GM19397 (cell line): ENCODE results near the gene SPATA12.
"Not testable (repeated sequence)": the region's sequence is repeated elsewhere in the genome, so short reads cannot be mapped to it uniquely, and the experiment has no call there.

Experiments used
- ATAC-seq: cut with Tn5 transposase; IDR thresholded peaks from one replicate; pipeline ENCODE4 v1.9.1; 2021; ENCODE audit warnings: mild to moderate bottlenecking, moderate library complexity; ENCODE audit not compliant: unreplicated experiment

The SPATA12 gene

GRCh38 chr3:57081173-57081572 lies 20.7 kb downstream of the SPATA12 start:
- ATAC-seq, result no peak

GRCh38 chr3:57082481-57082880 lies 22.0 kb downstream of the SPATA12 start:
- ATAC-seq, result no peak

DNA sequence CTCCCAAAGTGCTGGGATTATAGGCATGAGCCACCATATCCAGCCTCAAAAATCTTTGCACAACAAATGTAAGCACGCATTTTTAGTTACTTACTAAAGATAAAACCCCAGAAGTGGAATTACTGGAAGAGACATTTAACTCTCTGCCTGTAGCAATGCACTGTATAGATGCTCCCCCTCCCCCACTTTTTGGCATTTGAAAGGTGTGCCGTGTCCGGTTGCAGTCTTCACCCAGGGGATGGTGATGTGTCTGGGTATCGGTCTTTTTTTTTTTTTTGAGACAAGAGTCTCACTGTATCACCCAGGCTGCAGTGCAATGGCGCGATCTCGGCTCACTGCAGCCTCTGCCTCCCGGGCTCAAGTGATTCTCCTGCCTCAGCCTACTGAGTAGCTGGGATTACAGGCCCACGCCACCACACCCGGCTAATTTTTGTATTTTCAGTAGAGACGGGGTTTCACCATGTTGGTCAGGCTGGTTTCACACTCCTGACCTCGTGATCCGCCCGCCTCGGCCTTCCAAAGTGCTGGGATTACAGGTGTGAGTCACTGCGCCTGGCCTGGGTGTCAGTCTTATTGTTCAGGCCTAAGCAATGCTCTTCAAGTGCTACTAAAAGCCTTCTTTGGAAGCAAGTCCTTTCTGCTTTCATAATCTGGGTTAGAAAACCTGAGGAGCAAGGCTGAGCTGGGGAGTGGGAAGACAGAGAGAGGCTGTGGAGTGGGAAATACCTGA lies 23.0 kb downstream of the SPATA12 start:
- ATAC-seq, result not testable (repeated sequence)

- no peak for ATAC-seq
These were observed 24.7 kb downstream of the SPATA12 start for GRCh38 chr3:57085211-57085610.

GRCh38 chr3:57086201-57086600 lies 25.7 kb downstream of the SPATA12 start:
- ATAC-seq, result no peak

GRCh38 chr3:57087361-57088092 lies 27.1 kb downstream of the SPATA12 start:
- no peak for ATAC-seq

GRCh38 chr3:57088503-57088902 lies 28.0 kb downstream of the SPATA12 start:
- ATAC-seq, result no peak

DNA sequence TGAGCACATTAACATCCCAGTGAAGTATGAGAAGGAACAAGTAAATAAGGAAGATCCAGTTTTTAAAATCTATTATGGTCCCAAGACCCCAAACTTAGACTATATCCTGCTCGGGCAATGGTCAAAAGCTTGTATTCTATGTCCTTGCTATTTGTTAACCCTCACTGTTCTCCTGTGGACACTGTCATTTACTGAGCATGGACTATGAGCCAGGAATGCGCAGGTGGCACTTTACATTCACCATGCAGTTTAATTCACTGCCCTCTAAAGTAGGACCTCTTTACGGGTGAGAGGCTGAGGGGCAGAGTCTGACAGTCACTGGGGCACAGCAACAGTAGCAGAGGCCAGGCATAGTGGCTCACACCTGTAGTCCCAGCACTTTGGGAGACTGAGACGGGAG lies 28.6 kb downstream of the SPATA12 start:
- no peak for ATAC-seq

GRCh38 chr3:57091521-57092273 lies 31.2 kb downstream of the SPATA12 start:
- ATAC-seq, result no peak

DNA sequence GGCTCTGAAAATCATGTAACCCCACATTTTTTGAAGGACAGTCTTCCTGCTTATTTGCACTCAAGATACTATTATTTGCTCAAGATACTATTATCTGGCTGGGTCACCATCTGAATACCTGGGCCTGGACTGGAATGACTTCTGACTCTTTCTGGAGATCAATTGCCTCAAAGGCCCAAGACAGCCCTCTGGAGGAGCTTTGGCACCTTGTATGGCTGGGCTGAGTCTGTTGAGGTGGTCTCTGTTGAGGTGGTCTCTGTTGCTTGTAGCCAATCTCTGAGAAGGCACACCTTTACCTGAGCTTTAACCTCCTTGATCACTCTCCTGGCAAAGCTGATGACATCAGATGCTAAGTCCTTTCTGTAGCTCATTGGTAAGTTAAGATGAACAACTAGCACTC lies 33.0 kb downstream of the SPATA12 start:
- ATAC-seq, result no peak

- no peak for ATAC-seq
These were observed 33.6 kb downstream of the SPATA12 start for GRCh38 chr3:57093971-57094535.

GRCh38 chr3:57094575-57094974 lies 34.1 kb downstream of the SPATA12 start:
- ATAC-seq, result no peak

- ATAC-seq, result no peak
These were observed 34.9 kb downstream of the SPATA12 start for GRCh38 chr3:57095363-57095762.

DNA sequence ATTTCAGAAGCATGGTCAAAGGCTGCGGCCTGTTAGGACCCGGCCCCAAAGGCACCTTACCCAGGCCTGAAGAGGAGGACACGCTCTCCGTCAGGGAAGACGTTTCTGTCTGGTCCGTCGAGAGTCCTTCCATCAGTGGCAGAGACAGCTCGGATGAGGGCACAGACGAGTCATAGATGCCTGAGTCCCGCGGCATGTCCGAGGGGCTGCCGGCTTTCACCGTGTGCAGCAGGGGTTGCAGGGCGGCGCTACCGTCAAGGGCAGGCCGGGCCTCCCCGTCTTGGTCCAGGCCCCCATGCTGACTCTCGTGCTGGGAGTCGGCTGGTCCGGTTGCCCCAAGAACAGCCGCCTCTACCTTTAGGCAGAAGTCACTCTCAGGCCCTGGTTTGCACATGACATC lies 37.1 kb downstream of the SPATA12 start:
- ATAC-seq, result no peak

- no peak for ATAC-seq
These were observed 38.2 kb downstream of the SPATA12 start for GRCh38 chr3:57098418-57099310.

DNA sequence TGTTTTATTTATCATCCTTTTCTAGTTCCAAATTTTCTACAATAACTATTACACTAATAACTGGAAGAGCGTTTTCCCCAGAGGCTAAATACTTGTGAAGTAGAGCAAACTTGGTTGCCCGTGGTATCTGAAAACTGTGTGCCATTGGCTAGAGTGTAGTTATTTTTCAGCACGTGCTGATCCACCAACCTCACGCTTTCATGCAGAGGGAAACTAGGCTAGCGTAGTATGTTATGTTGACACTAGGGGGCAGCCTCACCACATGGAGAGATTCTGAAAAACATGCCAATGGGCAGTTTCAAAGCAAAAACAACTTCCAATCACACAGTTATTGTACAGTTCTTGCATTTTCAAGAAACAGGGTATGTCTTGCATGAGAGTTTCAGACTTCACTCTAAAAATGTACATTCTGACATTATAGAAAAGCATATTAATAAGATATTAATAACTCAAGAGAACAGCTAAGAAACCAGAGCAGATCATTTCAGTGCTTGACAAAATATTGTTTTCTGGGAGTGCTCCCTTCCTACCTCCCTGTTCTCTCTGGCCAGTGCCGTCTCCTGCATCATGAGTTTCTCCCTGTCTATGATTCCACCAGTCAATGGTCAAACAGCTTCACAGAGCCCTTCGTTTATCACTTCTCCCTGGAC lies 39.7 kb downstream of the SPATA12 start:
- ATAC-seq, result no peak

- no peak for ATAC-seq
These were observed 45.1 kb downstream of the SPATA12 start for GRCh38 chr3:57105585-57105984.

GRCh38 chr3:57108684-57109083 lies 48.2 kb downstream of the SPATA12 start:
- ATAC-seq, result no peak

DNA sequence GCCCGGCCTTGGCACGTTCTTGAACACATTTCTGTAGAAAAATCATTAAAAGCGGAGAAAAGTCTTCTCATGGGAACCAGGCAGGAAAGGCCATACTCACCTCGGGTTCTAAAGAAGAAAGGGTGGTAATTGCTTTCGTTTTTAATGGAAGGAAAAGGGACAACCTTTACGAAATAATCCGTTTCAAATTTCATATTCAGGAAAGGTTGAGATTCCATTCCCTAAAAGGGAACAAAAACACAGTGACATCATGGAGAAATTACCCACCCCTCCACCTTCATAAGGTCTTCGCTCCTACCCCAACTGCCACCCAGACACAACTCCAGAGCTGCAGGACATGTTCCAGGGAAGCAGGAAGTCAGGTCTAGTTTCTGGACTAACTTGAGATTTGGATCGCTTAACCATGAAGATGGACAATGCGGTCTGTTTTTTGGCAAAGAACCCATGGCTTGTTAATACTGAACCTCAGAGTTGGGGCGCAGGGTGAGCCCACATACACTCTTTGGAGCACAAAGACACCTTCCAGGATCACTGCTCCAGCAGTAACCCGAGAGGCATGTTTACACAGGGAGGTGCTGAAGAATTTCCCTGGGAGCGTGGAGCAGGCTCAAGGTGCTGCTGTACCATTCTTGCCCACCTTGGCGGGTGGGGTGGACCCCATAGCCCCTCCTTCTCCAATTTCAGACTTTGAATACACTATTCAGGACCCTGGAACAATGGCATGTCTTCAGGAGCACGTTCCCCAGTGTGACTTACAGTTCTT lies 49.2 kb downstream of the SPATA12 start:
- ATAC-seq, result no peak
